DOHH2 (cell line): ENCODE measurements around the gene PAX3.

Source experiments
- H3F3A ChIP-seq: fragments of 200-600 bp; sonication (generic), shearing (Covaris generic); 2 replicates; pipeline ENCODE4 v1.6.0; 2016; ENCODE audit warnings: antibody characterized with exemption, mild to moderate bottlenecking; ENCODE audit not compliant: control insufficient read depth, insufficient read depth
- H3K27ac ChIP-seq: fragments of 200-600 bp; sonication (generic); 2 replicates; pipeline ENCODE4 v1.5.1; 2014; ENCODE audit warnings: low read depth, mild to moderate bottlenecking, low read length, moderate library complexity
- H3K27me3 ChIP-seq: fragments of 200-600 bp; sonication (generic); 2 replicates; pipeline ENCODE4 v1.6.1; 2014; ENCODE audit warnings: mild to moderate bottlenecking, low read length, mixed read lengths; ENCODE audit not compliant: control insufficient read depth
- H3K36me3 ChIP-seq: fragments of 200-600 bp; sonication (generic); 2 replicates; pipeline ENCODE4 v1.6.1; 2014; ENCODE audit warnings: mild to moderate bottlenecking, low read length, moderate library complexity, mixed read lengths; ENCODE audit not compliant: control insufficient read depth
- H3K4me1 ChIP-seq: fragments of 200-600 bp; sonication (generic); 2 replicates; pipeline ENCODE4 v1.6.1; 2014; ENCODE audit warnings: mild to moderate bottlenecking, low read length, mixed read lengths; ENCODE audit not compliant: control insufficient read depth
- H3K4me2 ChIP-seq: fragments of 200-600 bp; sonication (generic); 2 replicates; pipeline ENCODE4 v1.6.0; 2014; ENCODE audit warnings: mild to moderate bottlenecking, low read length, moderate library complexity
- H3K4me3 ChIP-seq: fragments of 200-600 bp; sonication (generic); 2 replicates; pipeline ENCODE4 v1.5.1; 2014; ENCODE audit warnings: mild to moderate bottlenecking, low read length, mixed read lengths
- H3K79me2 ChIP-seq: fragments of 200-600 bp; sonication (generic); 2 replicates; pipeline ENCODE4 v1.6.1; 2014; ENCODE audit warnings: mild to moderate bottlenecking, low read length, mixed read lengths; ENCODE audit not compliant: control insufficient read depth
- H3K9me2 ChIP-seq: fragments of 200-600 bp; sonication (generic); replicated peaks from 2 replicates; pipeline ENCODE4 v1.6.1; 2014; ENCODE audit warnings: mild to moderate bottlenecking, low read length, mixed read lengths; ENCODE audit not compliant: control insufficient read depth
- H3K9me3 ChIP-seq: fragments of 200-600 bp; sonication (generic); 2 replicates; pipeline ENCODE4 v1.6.1; 2014; ENCODE audit warnings: antibody characterized with exemption, low read length, mixed read lengths; ENCODE audit not compliant: control insufficient read depth, insufficient read depth
- H4K20me1 ChIP-seq: fragments of 200-600 bp; sonication (generic); 2 replicates; pipeline ENCODE4 v1.6.0; 2014; ENCODE audit warnings: low read depth, mild to moderate bottlenecking, antibody characterized with exemption, low read length, moderate library complexity; ENCODE audit not compliant: control insufficient read depth, insufficient read depth
- CTCF ChIP-seq: fragments of 200-600 bp; sonication (generic); IDR thresholded peaks from one replicate; pipeline ENCODE4 v1.5.1; 2014; ENCODE audit warnings: antibody characterized with exemption, mild to moderate bottlenecking, low read depth, low read length; ENCODE audit not compliant: poor library complexity, severe bottlenecking
- EZH2phosphoT487 ChIP-seq: fragments of 200-600 bp; sonication (generic); IDR thresholded peaks from 2 replicates; pipeline ENCODE4 v1.6.1; 2017; ENCODE audit warnings: borderline replicate concordance, mild to moderate bottlenecking, antibody characterized with exemption, low read length, moderate library complexity, mixed read lengths

PAX3 gene

GRCh38 chr2:222249444-222249843 is 49.4 kb downstream of the PAX3 start:
- no peaks in the 10 kb centered on the region for H3K4me1 ChIP-seq
- H3K79me2 ChIP-seq = no peaks in the 10 kb centered on the region
- H3K9me3 ChIP-seq = no peaks in the 10 kb centered on the region
- H3K9me2 ChIP-seq = no peaks in the 10 kb centered on the region
- H3K4me2 ChIP-seq = no peak overlapping the region
- H3F3A ChIP-seq = no peaks in the 10 kb centered on the region
- H3K36me3 ChIP-seq = no peaks in the 10 kb centered on the region
- no peaks in the 10 kb centered on the region; the same call in 1 of the 2 replicates for H3K27me3 ChIP-seq
- no peak for TF ChIP-seq EZH2phosphoT487
- no peak for TF ChIP-seq CTCF
- H3K27ac ChIP-seq = no peak overlapping the region
- H4K20me1 ChIP-seq = no peaks in the 10 kb centered on the region
- no peak overlapping the region for H3K4me3 ChIP-seq

GRCh38 chr2:222248818-222249217 is 50.0 kb downstream of the PAX3 start:
- Histone ChIP-seq H3K27ac (no peak overlapping the region), H3K4me3 (no peak overlapping the region), H3F3A (no peaks in the 10 kb centered on the region)

GRCh38 chr2:222248256-222248655 is 50.5 kb downstream of the PAX3 start:
- no peaks in the 10 kb centered on the region for H3K9me3 ChIP-seq
- H3K79me2 ChIP-seq = no peaks in the 10 kb centered on the region
- TF ChIP-seq CTCF (no peak), EZH2phosphoT487 (no peak)
- H3K4me2 ChIP-seq = no peak overlapping the region
- H4K20me1 ChIP-seq = no peaks in the 10 kb centered on the region
- no peaks in the 10 kb centered on the region; the same call in 1 of the 2 replicates for H3K27me3 ChIP-seq
- no peaks in the 10 kb centered on the region for H3F3A ChIP-seq
- no peaks in the 10 kb centered on the region for H3K4me1 ChIP-seq
- no peaks in the 10 kb centered on the region for H3K9me2 ChIP-seq
- no peaks in the 10 kb centered on the region for H3K36me3 ChIP-seq
- no peak overlapping the region for H3K4me3 ChIP-seq
- no peak overlapping the region for H3K27ac ChIP-seq

More at GRCh38 chr2:222248818-222249217, 50.0 kb downstream of the PAX3 start:
- Histone ChIP-seq H3K9me3 (no peaks in the 10 kb centered on the region), H4K20me1 (no peaks in the 10 kb centered on the region), H3K4me1 (no peaks in the 10 kb centered on the region), H3K9me2 (no peaks in the 10 kb centered on the region), H3K79me2 (no peaks in the 10 kb centered on the region), H3K36me3 (no peaks in the 10 kb centered on the region), H3K4me2 (no peak overlapping the region), H3K27me3 (no peaks in the 10 kb centered on the region; the same call in 1 of the 2 replicates)
- TF ChIP-seq EZH2phosphoT487 = no peak
- no peak for TF ChIP-seq CTCF

- no peak overlapping the region for H3K4me2 ChIP-seq
- H4K20me1 ChIP-seq = no peaks in the 10 kb centered on the region
- no peaks in the 10 kb centered on the region for H3K9me2 ChIP-seq
- no peak overlapping the region for H3K27ac ChIP-seq
- no peak overlapping the region for H3K4me3 ChIP-seq
- H3K79me2 ChIP-seq = no peaks in the 10 kb centered on the region
- no peaks in the 10 kb centered on the region for H3K9me3 ChIP-seq
- no peaks in the 10 kb centered on the region for H3F3A ChIP-seq
- H3K4me1 ChIP-seq = no peaks in the 10 kb centered on the region
- no peaks in the 10 kb centered on the region for H3K36me3 ChIP-seq
- H3K27me3 ChIP-seq = peaks cover 26% of the 10 kb centered on the region
- TF ChIP-seq CTCF = no peak
- no peak for TF ChIP-seq EZH2phosphoT487
These were observed 56.3 kb downstream of the PAX3 start for GRCh38 chr2:222242532-222242931.
